ENCODE measurements around the gene TMEM178B. TPM values are rescaled to one million over a fixed set of nuclear protein-coding genes. Genes with fewer than 3 reads are reported as not detected.

Gene TMEM178B
- total and polyA plus RNA-seq, 7 donors: 0.16 to 4.7 (median 1.4) TPM; not detected in 2

DNA sequence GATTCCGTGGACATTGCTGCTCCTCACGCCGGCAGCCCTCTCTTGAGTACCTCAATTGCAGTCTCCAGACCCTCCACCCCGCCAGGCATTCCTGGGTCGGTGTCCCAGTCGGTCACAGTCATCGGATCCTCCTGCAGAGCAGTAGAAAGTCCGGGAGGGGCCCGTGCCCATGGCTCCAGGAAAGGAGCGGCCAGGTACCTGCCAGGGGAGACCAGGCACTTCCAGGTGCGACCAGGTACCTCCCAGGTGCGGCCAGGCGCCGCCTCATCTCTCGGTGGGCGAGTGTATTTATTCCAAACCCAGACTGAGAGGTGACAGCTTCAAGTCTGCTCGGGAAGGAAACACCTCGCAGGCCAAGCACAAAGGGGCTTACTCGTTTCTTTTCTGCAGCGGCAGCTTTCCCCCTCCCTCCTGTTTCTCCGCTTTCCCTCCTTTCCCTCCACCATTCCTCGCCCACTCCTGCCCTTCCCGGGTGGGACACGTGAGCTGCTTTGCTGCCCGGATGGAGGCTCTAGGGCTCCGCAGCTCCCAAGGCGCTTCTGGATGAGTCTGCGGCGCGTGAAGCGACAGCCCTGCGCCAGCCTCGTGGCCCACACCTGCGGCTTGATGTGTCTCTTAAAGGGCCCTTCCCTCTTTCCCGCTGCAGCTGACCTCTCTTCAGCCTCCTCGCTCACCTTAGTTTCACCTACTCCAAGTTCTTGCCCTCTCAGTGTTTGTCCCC, 438.0 kb downstream of the TMEM178B start:
- TF ChIP-seq EP300 (IDR thresholded peaks at IDR 0.05) (no peak), POLR2A (IDR thresholded peaks at IDR 0.05) (no peak)
- DNase-seq: no peak
- H3K4me3 ChIP-seq: no peak overlapping the region
- peaks cover 0 to 10% (median 8%) of the 10 kb centered on the region in 4 donors for H3K4me1 ChIP-seq
- H3K27me3 ChIP-seq: peaks cover 7 to 34% (median 14%) of the 10 kb centered on the region in 3 donors
- no peak overlapping the region for H3K27ac ChIP-seq
- H3K9me3 ChIP-seq: peaks cover 0 to 2% (median 0%) of the 10 kb centered on the region in 4 donors
- intact Hi-C loops (cut with DNase I): no loop called here
- WGBS, 2 donors: 1 to 4% methylated on average over 36 of the region's 36 CpGs
- no peaks in the 10 kb centered on the region for H3K36me3 ChIP-seq

DNA sequence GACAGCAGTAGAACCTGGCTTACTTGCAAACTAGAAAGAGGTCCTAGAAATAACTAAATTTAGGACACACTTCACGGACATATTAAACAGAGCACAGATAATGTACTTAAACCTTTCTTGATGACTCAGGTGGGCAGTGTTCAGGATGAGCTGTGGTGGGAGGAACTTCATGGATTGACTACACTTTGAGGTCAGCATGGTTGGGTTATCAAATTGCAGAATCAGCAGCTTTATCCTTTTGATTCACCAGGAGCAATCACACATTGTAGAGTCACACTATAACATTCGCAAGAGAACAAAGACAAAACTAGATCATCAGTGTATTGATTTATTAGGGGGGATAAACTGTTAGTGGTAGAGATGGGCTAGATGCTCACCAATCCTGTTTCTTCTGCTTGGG, 438.7 kb downstream of the TMEM178B start:
- Histone ChIP-seq H3K9me3 (peaks cover 0 to 2% (median 0%) of the 10 kb centered on the region in 4 donors), H3K4me1 (peaks cover 0 to 10% (median 8%) of the 10 kb centered on the region in 4 donors), H3K36me3 (no peaks in the 10 kb centered on the region), H3K4me3 (no peak overlapping the region), H3K27ac (no peak overlapping the region), H3K27me3 (peaks cover 7 to 34% (median 14%) of the 10 kb centered on the region in 3 donors)
- WGBS, 2 donors: 87 to 92% methylated on average over 2 of the region's 2 CpGs
- TF ChIP-seq POLR2A (IDR thresholded peaks at IDR 0.05): no peak
- no peak for TF ChIP-seq POLR2AphosphoS5 (IDR thresholded peaks at IDR 0.05)
- TF ChIP-seq EP300 (IDR thresholded peaks at IDR 0.05): no peak
- TF ChIP-seq, protein P1, sequence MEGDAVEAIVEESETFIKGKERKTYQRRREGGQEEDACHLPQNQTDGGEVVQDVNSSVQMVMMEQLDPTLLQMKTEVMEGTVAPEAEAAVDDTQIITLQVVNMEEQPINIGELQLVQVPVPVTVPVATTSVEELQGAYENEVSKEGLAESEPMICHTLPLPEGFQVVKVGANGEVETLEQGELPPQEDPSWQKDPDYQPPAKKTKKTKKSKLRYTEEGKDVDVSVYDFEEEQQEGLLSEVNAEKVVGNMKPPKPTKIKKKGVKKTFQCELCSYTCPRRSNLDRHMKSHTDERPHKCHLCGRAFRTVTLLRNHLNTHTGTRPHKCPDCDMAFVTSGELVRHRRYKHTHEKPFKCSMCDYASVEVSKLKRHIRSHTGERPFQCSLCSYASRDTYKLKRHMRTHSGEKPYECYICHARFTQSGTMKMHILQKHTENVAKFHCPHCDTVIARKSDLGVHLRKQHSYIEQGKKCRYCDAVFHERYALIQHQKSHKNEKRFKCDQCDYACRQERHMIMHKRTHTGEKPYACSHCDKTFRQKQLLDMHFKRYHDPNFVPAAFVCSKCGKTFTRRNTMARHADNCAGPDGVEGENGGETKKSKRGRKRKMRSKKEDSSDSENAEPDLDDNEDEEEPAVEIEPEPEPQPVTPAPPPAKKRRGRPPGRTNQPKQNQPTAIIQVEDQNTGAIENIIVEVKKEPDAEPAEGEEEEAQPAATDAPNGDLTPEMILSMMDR (IDR thresholded peaks at IDR 0.05): no peak
- no peak for DNase-seq
- intact Hi-C loops (cut with DNase I): no loop called here

DNA sequence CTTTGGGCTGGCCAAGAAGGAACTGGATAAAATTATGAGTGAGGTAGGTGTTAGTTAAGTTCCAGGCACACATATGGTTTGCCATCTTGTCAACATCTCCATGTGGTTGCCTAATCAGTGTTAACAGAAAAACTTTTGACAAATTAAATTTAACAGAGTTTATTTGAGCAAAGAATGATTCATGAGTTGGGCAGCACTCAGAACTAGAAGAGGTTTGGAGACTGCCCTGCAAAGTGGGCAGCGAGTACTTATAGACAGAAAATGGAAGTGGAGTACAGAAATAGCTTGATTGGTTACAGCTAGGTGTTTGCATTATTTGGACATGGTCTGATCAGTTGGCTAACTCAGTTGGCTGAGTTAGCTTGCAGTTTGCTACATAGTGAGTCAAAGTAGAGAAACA, 439.9 kb downstream of the TMEM178B start:
- TF ChIP-seq, protein P1 (IDR thresholded peaks at IDR 0.05): no peak
- TF ChIP-seq POLR2A (IDR thresholded peaks at IDR 0.05): no peak
- TF ChIP-seq POLR2AphosphoS5 (IDR thresholded peaks at IDR 0.05): no peak
- no peak for TF ChIP-seq EP300 (IDR thresholded peaks at IDR 0.05)
- intact Hi-C loops (cut with DNase I): no loop called here
- Histone ChIP-seq H3K4me1 (peaks cover 0 to 10% (median 8%) of the 10 kb centered on the region in 4 donors), H3K36me3 (no peaks in the 10 kb centered on the region), H3K27ac (no peak overlapping the region), H3K4me3 (no peak overlapping the region), H3K27me3 (peaks cover 7 to 34% (median 14%) of the 10 kb centered on the region in 3 donors), H3K9me3 (peaks cover 0 to 2% (median 0%) of the 10 kb centered on the region in 4 donors)
- DNase-seq: no peak
- 90 to 96% methylated on average over 1 of the region's 1 CpG for WGBS, 2 donors

DNA sequence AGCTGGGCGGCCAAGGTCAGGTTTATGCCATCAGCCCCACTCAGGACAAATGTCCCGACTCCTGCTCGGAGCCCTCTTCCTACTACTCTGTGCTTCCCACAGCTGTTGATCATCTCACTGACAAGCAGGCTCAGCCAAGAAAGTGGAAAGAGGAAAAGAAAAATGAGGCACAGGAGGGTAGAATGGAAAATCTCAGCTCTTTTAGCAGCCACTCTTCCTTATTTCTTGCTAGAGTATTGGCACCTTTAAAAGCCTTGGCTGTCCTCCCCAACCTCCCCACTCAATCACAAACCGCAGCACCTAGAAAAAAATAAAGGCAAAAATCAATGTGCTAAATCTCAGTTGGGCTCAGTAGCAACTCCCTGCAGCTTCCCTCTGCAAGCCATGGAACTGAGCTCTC, 442.1 kb downstream of the TMEM178B start:
- Histone ChIP-seq H3K27ac (no peak overlapping the region), H3K36me3 (no peaks in the 10 kb centered on the region), H3K4me1 (peaks cover 0 to 10% (median 8%) of the 10 kb centered on the region in 4 donors), H3K27me3 (peaks cover 3 to 18% (median 7%) of the 10 kb centered on the region in 3 donors), H3K4me3 (no peak overlapping the region), H3K9me3 (peaks cover 0 to 2% (median 0%) of the 10 kb centered on the region in 4 donors)
- WGBS, 2 donors: 79 to 80% methylated on average over 4 of the region's 4 CpGs
- no peak for DNase-seq
- TF ChIP-seq, protein P1 (IDR thresholded peaks at IDR 0.05): no peak
- TF ChIP-seq EP300 (IDR thresholded peaks at IDR 0.05) (no peak), POLR2AphosphoS5 (IDR thresholded peaks at IDR 0.05) (no peak), POLR2A (IDR thresholded peaks at IDR 0.05) (no peak)
- intact Hi-C loops (cut with DNase I): no loop called here

DNA sequence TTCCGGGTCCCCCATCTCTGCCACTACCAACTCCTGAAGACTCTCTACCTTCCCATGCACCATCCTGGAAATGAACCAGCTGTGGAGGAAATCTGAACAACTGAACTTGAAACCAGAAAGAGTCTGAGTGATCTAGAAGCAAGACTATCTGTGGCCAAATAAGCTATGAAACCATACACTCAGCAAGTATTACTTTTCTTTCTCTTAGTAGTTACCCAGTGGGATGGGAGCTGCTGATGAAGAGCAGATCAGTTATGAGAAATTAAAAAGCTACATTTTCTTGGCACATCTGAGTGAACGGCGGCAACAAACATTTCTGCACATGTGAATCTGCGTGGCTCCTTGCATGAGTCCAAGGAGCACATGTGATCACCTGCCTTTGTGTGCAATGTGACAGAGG, 445.8 kb downstream of the TMEM178B start:
- H3K27ac ChIP-seq: no peak overlapping the region
- no peak for TF ChIP-seq POLR2A (IDR thresholded peaks at IDR 0.05)
- TF ChIP-seq, protein P1 (IDR thresholded peaks at IDR 0.05): no peak
- no peak for TF ChIP-seq POLR2AphosphoS5 (IDR thresholded peaks at IDR 0.05)
- TF ChIP-seq EP300 (IDR thresholded peaks at IDR 0.05): no peak
- no peaks in the 10 kb centered on the region for H3K9me3 ChIP-seq
- WGBS, 2 donors: 89 to 95% methylated on average over 4 of the region's 4 CpGs
- H3K36me3 ChIP-seq: no peaks in the 10 kb centered on the region
- DNase-seq: no peak
- H3K27me3 ChIP-seq: no peaks in the 10 kb centered on the region
- intact Hi-C loops (cut with DNase I): no loop called here
- H3K4me3 ChIP-seq: no peak overlapping the region
- no peaks in the 10 kb centered on the region for H3K4me1 ChIP-seq

Measured in sigmoid colon (tissue), 7 donors.